GM19463 (cell line): Measurements from ENCODE around the gene IRF1.
"Not testable (repeated sequence)": the region's sequence is repeated elsewhere in the genome, so short reads cannot be mapped to it uniquely, and the experiment has no call there.

Experiments used
- ATAC-seq: cut with Tn5 transposase; IDR thresholded peaks from one replicate; pipeline ENCODE4 v1.9.1; 2021; ENCODE audit warnings: mild to moderate bottlenecking, moderate library complexity; ENCODE audit not compliant: unreplicated experiment

Gene IRF1

DNA sequence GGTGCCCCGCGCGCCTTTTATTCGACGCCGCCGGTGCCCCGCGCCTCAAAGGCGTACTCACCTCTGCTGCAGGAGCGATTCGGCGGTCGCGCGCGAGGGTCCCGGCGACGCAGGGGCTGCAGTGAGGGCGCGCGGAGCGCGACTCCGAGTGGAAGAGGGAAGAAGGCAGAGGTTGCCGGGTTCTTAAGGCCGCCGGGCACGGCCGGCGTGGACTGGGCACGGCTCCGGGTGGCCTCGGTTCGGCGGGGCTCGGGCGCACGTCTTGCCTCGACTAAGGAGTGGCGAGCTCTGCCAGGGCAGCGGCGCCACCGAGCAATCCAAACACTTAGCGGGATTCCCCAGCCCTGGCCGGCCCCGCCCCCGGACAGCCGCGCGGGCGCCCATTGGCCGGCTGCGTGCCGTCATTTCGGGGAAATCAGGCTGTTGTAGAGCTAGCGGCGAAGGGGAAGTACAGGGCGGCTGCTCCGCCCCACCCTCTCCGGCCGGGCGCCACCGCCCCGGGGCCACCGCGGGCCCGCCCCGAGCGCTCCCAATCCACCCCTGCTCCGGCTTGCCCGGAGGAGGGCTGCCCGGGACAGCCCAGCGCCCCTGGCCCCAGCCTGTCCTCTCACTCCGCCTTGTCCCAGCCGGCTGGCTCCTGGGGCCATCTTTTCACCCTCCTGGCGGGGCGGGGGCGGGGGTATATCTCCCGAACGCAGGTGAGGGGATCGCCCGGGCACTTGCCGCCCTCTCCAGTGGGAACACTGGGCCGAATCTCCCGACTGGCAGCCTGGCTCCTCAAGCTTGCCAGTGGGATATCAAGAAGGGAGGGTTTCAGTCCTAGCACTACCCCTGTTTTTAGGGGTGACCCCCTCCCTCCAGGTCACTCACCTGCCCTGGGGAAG lies at the start of gene IRF1:
Gene IRF1, minus strand, starts transcription at position 290 of the 884 bp plus-strand sequence. CDS start 1,295 bp downstream, outside the sequence.
- peak; percentile 76 for ATAC-seq

DNA sequence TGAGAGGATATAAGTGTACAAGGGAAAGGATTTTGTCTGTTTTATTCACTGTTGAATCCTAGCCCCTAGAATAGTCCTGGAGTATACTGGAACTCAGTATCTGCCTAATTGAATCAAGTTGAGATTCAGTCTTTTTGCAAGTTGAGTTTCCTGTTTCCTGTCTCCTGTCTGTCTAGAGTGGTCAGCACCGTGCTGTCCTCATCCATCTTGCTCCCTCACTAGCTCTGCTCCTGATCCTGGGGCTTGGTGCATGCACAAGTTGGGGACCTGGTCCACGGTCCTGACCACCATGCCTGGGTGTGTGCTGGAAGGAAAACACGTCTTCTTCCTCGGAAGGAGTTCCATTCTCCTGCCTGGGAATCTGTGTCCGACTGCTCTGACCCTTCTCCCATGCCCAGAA lies 49.6 kb upstream of the IRF1 start:
- no peak for ATAC-seq

DNA sequence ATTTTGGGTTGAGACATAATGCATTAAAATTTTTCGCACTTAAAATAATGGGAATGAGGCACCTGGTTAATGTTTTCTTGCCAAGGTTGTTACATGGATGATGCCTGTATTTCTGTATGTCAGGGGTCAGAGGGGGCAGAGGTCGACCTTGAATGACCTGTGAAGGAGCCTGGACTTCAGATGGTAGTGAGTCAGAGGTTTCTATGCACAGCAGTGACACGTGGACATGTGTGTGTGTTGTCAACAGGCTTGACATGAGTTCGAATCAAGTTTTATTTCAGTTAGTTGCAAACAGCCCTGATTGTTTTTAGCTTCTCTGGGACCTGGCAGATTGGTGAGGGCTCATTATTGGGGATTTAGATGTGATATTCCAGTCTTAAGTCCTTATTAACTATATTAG lies 49.1 kb upstream of the IRF1 start:
- no peak for ATAC-seq

DNA sequence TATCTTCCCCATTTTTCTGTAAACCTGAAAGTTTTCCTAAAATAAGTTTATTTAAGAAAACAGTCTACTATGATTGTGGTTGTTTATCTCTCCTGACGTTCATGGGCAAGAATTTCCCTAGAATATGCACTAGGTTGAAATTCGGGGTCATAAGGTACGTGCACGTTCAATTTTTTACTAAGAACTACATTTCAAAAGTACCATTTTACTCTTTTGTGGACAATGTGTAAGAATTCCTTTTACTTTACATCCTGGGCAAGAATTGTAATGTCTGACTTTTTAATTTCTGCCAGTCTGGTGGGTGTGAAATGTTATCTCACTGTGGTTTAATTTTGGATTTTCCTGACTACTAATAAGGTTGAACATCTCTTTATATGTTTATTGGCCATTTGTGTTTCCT lies 40.4 kb upstream of the IRF1 start:
- no peak for ATAC-seq

GRCh38 chr5:132528866-132529634 lies 38.5 kb upstream of the IRF1 start:
- no peak for ATAC-seq

- no peak for ATAC-seq
Observed at GRCh38 chr5:132528021-132528420, 37.4 kb upstream of the IRF1 start.

DNA sequence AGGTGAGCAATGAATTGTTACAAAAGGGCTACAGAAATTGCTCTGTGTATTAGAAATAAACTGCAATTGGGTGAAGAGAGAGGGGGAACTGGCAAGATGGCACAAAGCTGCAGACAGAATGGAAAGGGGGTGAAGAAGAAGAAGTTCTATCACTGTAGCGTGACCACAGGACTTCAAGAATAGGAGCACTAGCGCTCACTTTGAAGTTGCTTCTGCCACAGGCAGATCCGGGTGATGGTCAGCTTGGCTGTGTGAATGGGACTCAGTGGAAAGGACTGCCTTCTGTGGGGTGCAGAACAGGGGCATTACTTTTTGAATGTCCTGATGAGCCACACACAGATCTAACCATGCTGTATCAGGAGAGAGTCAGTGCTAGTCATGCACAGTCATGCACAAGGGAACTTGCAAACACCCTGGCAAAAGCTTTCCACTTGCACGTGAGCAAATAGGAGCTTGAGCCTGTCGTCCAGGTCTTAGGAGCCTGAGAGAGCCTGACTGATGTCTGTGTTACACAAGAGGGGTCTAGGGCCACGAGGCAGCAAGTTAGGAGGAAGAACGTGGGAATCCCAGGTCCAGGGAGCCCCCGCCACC lies 36.5 kb upstream of the IRF1 start:
- ATAC-seq, result no peak

DNA sequence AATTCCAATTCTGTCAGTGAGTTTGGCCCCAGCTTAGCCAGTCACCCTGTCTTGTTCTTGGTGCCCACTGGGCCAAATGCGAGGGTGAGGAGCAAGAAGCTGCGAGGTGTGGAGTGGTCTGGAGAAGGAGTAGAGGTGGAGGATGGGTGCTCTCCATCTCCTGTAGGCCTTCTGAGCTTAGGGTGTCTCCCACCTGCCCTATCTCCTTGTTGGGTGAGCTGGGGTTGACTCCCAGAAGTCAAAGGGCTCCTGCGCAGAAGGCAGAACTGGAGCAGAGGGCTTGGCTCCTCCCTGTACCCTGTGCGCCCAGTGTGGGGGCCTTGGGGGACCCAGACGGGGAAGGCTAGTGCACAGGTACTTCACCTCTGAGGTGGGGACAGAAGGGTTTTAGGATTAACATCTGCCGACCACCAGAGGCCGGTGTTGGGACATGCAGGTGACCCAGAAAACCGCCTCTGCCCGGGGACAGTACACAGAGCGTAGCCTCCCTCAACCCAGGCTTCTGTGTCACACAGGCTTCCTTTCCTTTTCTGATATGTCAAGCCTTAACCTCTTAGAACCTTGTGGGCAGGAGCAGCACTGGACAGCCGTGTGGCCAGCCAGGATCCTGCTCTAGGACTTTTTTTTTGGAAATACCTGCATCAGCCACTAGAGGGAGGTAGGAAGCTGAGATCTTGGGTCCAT lies 35.9 kb upstream of the IRF1 start:
- ATAC-seq, result no peak

GRCh38 chr5:132525299-132525724 lies 34.7 kb upstream of the IRF1 start:
- ATAC-seq, result peak; percentile 64

DNA sequence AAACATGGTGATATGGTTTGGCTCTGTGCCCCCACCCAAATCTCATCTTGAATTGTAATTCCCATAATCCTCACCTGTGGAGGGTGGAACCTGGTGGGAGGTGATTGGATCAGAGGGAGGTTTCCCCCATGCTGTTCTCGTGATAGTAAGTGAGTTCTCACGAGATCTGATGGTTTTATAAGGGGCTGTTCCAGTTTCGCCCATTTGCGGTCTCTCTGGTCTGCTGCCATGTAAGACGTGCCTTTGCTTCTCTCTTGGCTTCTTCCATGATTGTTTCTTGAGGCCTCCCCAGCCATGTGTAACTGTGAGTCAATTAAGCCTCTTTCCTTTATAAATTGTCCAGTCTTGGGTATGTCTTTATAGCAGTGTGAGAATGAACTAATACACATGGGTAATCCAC lies 34.3 kb upstream of the IRF1 start:
- ATAC-seq, result not testable (repeated sequence)

DNA sequence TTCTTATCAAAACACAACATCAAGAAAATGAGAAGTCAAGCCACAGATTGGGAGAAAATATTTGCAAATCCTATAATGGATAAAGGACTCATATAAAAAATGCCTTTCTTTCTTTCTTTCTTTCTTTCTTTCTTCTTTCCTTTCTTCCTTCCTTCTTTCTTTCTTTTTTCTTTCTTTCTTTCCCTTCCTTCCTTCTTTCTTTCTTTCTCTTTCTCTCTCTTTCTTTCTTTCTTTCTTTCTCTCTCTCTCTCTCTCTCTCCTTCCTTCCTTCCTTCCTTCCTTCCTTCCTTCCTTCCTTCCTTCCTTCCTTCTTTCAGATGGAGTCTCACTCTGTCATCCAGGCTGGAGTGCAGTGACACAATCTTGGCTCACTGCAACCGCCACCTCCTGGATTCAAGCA lies 31.5 kb upstream of the IRF1 start:
- not testable (repeated sequence) for ATAC-seq

DNA sequence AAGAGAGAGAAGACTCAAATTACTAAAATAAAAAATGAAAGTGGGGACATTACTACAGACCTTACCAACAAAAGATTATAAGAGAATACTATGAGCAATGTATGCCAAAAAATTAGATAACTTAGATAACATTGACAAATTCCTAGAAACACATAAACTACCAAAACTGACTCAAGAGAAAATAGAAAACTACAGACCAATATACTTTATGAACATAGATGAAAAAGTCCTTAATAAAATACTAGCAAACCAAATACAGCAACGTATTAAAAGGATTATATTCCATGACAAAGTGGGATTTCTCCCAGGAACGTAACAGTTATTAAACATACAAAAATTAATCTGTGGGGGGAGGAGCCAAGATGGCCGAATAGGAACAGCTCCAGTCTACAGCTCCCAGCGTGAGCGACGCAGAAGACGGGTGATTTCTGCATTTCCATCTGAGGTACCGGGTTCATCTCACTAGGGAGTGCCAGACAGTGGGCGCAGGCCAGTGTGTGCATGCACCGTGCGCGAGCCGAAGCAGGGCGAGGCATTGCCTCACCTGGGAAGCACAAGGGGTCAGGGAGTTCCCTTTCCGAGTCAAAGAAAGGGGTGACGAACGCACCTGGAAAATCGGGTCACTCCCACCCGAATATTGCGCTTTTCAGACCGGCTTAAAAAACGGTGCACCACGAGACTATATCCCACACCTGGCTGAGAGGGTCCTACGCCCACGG lies 23.2 kb upstream of the IRF1 start:
- not testable (repeated sequence) for ATAC-seq

GRCh38 chr5:132510076-132510475 lies 19.5 kb upstream of the IRF1 start:
- no peak for ATAC-seq

GRCh38 chr5:132506094-132506692 lies 15.6 kb upstream of the IRF1 start:
- no peak for ATAC-seq

GRCh38 chr5:132505641-132506040 lies 15.1 kb upstream of the IRF1 start:
- no peak for ATAC-seq

- ATAC-seq, result no peak
Observed at GRCh38 chr5:132504746-132505145, 14.2 kb upstream of the IRF1 start.

GRCh38 chr5:132503244-132503643 lies 12.7 kb upstream of the IRF1 start:
- no peak for ATAC-seq

DNA sequence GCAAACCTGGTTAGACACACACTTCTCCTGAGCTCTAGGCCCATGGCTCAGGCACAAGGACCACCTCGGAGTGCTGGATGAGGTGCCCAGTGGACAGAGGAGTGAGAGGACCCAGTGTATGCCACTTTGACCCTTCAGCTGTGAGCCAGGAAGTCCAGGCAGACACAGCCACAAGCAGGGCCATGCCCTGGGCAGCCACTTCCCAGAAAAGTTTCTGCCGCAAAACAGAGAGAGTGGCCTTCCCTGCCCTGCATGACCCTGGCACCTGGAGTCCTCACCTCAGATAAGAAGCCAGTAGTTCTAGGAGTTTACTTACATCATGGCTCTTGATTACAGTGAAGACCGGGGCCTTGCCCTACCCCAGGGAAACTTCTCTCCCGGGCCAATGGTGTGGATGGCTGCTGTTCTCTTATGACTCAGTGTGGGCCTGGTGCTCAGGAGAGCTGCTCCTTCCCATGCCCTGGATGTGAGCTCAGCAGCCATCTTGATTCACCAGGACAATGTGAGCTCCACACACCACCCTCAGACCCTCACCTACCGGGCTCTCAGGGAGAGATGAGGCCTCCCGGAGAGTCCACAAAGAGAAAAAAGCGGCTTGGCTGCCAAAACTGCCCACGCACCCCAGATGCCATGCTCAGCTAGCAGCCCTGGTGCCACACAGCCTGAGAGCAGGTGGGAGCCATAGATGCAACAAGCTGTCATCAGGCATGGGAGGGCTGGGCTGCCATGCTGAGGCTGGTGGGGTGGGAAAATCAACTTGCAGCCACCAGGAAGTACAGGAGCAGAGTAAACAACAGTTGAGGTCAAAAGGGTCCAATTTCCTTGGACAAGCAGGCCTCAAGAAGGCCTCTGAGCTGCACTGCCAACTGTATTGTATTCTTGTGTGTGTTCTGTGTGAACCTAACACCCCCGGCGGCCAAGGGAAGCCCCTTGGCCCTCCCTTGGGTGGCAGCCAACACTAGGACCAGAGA lies 11.7 kb upstream of the IRF1 start:
- no peak for ATAC-seq

- ATAC-seq, result no peak
Observed at GRCh38 chr5:132501629-132501956, 11.0 kb upstream of the IRF1 start.
